GM12878 (cell line): ENCODE measurements around the gene PPP1R10. TPM values are rescaled to one million over a fixed set of nuclear protein-coding genes. Genes with fewer than 3 reads are reported as not detected.
A peak's percentile ranks its signal among the peaks of the same experiment; 100 is the strongest.

ENCODE experiments used
- BHLHE40 ChIP-seq, 2 experiments: fragments of 450-650 bp in 1 of 2; IDR thresholded peaks; 2 replicates each; pipeline ENCODE4 v1.6.1; 2011 to 2017; ENCODE audit warnings: low read depth in 2 of 2, borderline replicate concordance in 1 of 2, improper control_type of control experiment in 1 of 2, low read length in 1 of 2, mild to moderate bottlenecking in 1 of 2
- CHD4 ChIP-seq: fragments of 200-600 bp; sonication (generic); IDR thresholded peaks from 2 replicates; pipeline ENCODE4 v1.6.1; 2016; ENCODE audit warnings: mild to moderate bottlenecking
- CUX1 ChIP-seq: IDR thresholded peaks from 2 replicates; pipeline ENCODE4 v1.6.1; 2012; ENCODE audit warnings: improper control_type of control experiment, low read depth, low read length; ENCODE audit not compliant: insufficient replicate concordance
- ESRRA ChIP-seq: IDR thresholded peaks from 2 replicates; pipeline ENCODE4 v1.6.1; 2012; ENCODE audit warnings: mild to moderate bottlenecking, low read length, improper control_type of control experiment
- NR2C1 ChIP-seq: fragments of 450-650 bp; IDR thresholded peaks from 2 replicates; pipeline ENCODE4 v1.6.1; 2017; ENCODE audit warnings: antibody characterized with exemption, mild to moderate bottlenecking, moderate library complexity
- NR2C2 ChIP-seq: IDR thresholded peaks from 2 replicates; pipeline ENCODE4 v1.6.1; 2011; ENCODE audit warnings: borderline replicate concordance, low read depth; ENCODE audit not compliant: control insufficient read depth, insufficient read length
- POLR2A ChIP-seq: IDR thresholded peaks from 2 replicates; pipeline ENCODE4 v1.6.1; 2011; ENCODE audit warnings: low read depth, mild to moderate bottlenecking, low read length
- RCOR1 ChIP-seq: conservative IDR thresholded peaks from 2 replicates; pipeline ENCODE4 v1.6.1; 2012; ENCODE audit warnings: low read depth, low read length, improper control_type of control experiment
- SPI1 ChIP-seq: IDR thresholded peaks from 2 replicates; pipeline ENCODE4 v1.6.1; 2011; ENCODE audit warnings: low read depth, mild to moderate bottlenecking, low read length, moderate library complexity, borderline replicate concordance; ENCODE audit not compliant: insufficient read depth
- SREBF2 ChIP-seq: IDR thresholded peaks from 2 replicates; pipeline ENCODE4 v1.6.1; 2012; ENCODE audit warnings: mild to moderate bottlenecking, low read length
- TARDBP ChIP-seq: IDR thresholded peaks from 2 replicates; pipeline ENCODE4 v1.6.1; 2016; ENCODE audit warnings: borderline replicate concordance
- polyA plus RNA-seq, 11 experiments: library from polyadenylated mRNA; depleted of rRNA in 4 of 11; unstranded in 6 of 11; stranded (reverse) in 5 of 11; fragments of >200 nt; fragmentation: Nextera tagmentation in 4 of 11; fragmentation: Illumina TruSeq in 1 of 11; extraction: Ambion mirVana in 4 of 11; extraction: Trizol in 1 of 11; gene quantifications; 1 replicate in 1 of 11; 2 replicates in 10 of 11; pipeline versions ENCODE4 v1.2.1 to v1.2.3, GENCODE V29; 2011 to 2016; ENCODE audit warnings: inconsistent platforms in 2 of 11, missing spikeins in 2 of 11, low read depth in 1 of 11
- total RNA-seq, 4 experiments: library from RNA; depleted of rRNA in 3 of 4; stranded (reverse); fragments of >200 nt in 3 of 4; fragmentation: Illumina TruSeq in 1 of 4; extraction: Trizol in 1 of 4; gene quantifications; 2 replicates each; pipeline versions ENCODE4 v1.2.1 to v1.2.3, GENCODE V29; 2013 to 2021
- TF ChIP-seq, protein P1 (sequence below): fragments of 450-650 bp; IDR thresholded peaks from 2 replicates; pipeline ENCODE4 v1.6.1; 2017; ENCODE audit warnings: mild to moderate bottlenecking, moderate library complexity
- TF ChIP-seq, protein P2 (sequence below): fragments of 450-650 bp; IDR thresholded peaks from 2 replicates; pipeline ENCODE4 v1.6.1; 2016; ENCODE audit warnings: mild to moderate bottlenecking, moderate library complexity, borderline replicate concordance
- TF ChIP-seq, protein P3 (sequence below): IDR thresholded peaks from 2 replicates; pipeline ENCODE4 v1.6.1; 2012; ENCODE audit warnings: low read depth, low read length, improper control_type of control experiment

The PPP1R10 gene
- total and polyA plus RNA-seq, 10 of the 15 experiments (the other 5 are each of a cell fraction or from before 2014, with no cell fraction given): 11.3 to 83.8 (median 41.2) TPM

- TF ChIP-seq, protein P1, sequence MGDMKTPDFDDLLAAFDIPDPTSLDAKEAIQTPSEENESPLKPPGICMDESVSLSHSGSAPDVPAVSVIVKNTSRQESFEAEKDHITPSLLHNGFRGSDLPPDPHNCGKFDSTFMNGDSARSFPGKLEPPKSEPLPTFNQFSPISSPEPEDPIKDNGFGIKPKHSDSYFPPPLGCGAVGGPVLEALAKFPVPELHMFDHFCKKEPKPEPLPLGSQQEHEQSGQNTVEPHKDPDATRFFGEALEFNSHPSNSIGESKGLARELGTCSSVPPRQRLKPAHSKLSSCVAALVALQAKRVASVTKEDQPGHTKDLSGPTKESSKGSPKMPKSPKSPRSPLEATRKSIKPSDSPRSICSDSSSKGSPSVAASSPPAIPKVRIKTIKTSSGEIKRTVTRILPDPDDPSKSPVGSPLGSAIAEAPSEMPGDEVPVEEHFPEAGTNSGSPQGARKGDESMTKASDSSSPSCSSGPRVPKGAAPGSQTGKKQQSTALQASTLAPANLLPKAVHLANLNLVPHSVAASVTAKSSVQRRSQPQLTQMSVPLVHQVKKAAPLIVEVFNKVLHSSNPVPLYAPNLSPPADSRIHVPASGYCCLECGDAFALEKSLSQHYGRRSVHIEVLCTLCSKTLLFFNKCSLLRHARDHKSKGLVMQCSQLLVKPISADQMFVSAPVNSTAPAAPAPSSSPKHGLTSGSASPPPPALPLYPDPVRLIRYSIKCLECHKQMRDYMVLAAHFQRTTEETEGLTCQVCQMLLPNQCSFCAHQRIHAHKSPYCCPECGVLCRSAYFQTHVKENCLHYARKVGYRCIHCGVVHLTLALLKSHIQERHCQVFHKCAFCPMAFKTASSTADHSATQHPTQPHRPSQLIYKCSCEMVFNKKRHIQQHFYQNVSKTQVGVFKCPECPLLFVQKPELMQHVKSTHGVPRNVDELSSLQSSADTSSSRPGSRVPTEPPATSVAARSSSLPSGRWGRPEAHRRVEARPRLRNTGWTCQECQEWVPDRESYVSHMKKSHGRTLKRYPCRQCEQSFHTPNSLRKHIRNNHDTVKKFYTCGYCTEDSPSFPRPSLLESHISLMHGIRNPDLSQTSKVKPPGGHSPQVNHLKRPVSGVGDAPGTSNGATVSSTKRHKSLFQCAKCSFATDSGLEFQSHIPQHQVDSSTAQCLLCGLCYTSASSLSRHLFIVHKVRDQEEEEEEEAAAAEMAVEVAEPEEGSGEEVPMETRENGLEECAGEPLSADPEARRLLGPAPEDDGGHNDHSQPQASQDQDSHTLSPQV: 0 out of 2 replicates have a peak, but pooled peaks have one; percentile 5
- peak; percentile 96 to 98 for TF ChIP-seq BHLHE40 (IDR thresholded peaks at IDR 0.05; ENCODE audit: borderline replicate concordance in 1 of 2, low read depth in 2 of 2, low read length in 1 of 2)
- no peak for TF ChIP-seq SPI1
- TF ChIP-seq RCOR1: no peak
- peak; percentile 91 for TF ChIP-seq ESRRA
- TF ChIP-seq, protein P2, sequence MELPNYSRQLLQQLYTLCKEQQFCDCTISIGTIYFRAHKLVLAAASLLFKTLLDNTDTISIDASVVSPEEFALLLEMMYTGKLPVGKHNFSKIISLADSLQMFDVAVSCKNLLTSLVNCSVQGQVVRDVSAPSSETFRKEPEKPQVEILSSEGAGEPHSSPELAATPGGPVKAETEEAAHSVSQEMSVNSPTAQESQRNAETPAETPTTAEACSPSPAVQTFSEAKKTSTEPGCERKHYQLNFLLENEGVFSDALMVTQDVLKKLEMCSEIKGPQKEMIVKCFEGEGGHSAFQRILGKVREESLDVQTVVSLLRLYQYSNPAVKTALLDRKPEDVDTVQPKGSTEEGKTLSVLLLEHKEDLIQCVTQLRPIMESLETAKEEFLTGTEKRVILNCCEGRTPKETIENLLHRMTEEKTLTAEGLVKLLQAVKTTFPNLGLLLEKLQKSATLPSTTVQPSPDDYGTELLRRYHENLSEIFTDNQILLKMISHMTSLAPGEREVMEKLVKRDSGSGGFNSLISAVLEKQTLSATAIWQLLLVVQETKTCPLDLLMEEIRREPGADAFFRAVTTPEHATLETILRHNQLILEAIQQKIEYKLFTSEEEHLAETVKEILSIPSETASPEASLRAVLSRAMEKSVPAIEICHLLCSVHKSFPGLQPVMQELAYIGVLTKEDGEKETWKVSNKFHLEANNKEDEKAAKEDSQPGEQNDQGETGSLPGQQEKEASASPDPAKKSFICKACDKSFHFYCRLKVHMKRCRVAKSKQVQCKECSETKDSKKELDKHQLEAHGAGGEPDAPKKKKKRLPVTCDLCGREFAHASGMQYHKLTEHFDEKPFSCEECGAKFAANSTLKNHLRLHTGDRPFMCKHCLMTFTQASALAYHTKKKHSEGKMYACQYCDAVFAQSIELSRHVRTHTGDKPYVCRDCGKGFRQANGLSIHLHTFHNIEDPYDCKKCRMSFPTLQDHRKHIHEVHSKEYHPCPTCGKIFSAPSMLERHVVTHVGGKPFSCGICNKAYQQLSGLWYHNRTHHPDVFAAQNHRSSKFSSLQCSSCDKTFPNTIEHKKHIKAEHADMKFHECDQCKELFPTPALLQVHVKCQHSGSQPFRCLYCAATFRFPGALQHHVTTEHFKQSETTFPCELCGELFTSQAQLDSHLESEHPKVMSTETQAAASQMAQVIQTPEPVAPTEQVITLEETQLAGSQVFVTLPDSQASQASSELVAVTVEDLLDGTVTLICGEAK: no peak
- no peak; the same call in 1 of the 2 replicates for TF ChIP-seq NR2C1
- TF ChIP-seq NR2C2: no peak
- no peak for TF ChIP-seq CUX1
- TF ChIP-seq CHD4: no peak
- TF ChIP-seq, protein P3, sequence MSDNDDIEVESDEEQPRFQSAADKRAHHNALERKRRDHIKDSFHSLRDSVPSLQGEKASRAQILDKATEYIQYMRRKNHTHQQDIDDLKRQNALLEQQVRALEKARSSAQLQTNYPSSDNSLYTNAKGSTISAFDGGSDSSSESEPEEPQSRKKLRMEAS: no peak; the same call in 1 of the 2 replicates
- TF ChIP-seq TARDBP: no peak
- TF ChIP-seq SREBF2: no peak
- peak; percentile 89 for TF ChIP-seq POLR2A
These were observed 60.8 kb downstream of the PPP1R10 start, which contains the start of gene GNL1 (continued) for GRCh38 chr6:30556066-30556905.
